ENCODE measurements around the gene TRRAP. TPM values are rescaled to one million over a fixed set of nuclear protein-coding genes. Genes with fewer than 3 reads are reported as not detected.

Gene TRRAP
- total RNA-seq, 1 experiment from 2014 or later = 55.8 TPM

GRCh38 chr7:98908585-98908984, 30.3 kb downstream of the TRRAP start:
- Histone ChIP-seq H4K20me1 (ENCODE audit: insufficient read depth) (no peaks in the 10 kb centered on the region; the same call in 1 of the 2 replicates), H3K27me3 (ENCODE audit: insufficient read depth, low read depth) (no peaks in the 10 kb centered on the region), H3K4me2 (no peak overlapping the region), H3K27ac (no peak overlapping the region), H3F3A (ENCODE audit: insufficient read depth, low read depth) (no peaks in the 10 kb centered on the region), H2AFZ (no peak overlapping the region), H3K4me1 (replicated peaks; ENCODE audit: insufficient read depth) (no peaks in the 10 kb centered on the region), H3K9me2 (ENCODE audit: insufficient read depth) (no peaks in the 10 kb centered on the region), H3K9me3 (ENCODE audit: insufficient read depth, low read depth) (no peaks in the 10 kb centered on the region), H3K79me2 (ENCODE audit: low read depth) (no peaks in the 10 kb centered on the region), H3K4me3 (no peak overlapping the region), H3K36me3 (ENCODE audit: low read depth) (peaks cover 30% of the 10 kb centered on the region)
- ChIA-PET POLR2A (ENCODE audit: unreplicated experiment) (no interaction called here), CTCF (no interaction called here)
- no peak for TF ChIP-seq EZH2 (IDR thresholded peaks at IDR 0.05; ENCODE audit: low read depth)
- TF ChIP-seq, protein P1, sequence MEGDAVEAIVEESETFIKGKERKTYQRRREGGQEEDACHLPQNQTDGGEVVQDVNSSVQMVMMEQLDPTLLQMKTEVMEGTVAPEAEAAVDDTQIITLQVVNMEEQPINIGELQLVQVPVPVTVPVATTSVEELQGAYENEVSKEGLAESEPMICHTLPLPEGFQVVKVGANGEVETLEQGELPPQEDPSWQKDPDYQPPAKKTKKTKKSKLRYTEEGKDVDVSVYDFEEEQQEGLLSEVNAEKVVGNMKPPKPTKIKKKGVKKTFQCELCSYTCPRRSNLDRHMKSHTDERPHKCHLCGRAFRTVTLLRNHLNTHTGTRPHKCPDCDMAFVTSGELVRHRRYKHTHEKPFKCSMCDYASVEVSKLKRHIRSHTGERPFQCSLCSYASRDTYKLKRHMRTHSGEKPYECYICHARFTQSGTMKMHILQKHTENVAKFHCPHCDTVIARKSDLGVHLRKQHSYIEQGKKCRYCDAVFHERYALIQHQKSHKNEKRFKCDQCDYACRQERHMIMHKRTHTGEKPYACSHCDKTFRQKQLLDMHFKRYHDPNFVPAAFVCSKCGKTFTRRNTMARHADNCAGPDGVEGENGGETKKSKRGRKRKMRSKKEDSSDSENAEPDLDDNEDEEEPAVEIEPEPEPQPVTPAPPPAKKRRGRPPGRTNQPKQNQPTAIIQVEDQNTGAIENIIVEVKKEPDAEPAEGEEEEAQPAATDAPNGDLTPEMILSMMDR (conservative IDR thresholded peaks at IDR 0.05) = no peak
- BruUV-seq (replicated peaks) = no TSS peak
- intact Hi-C loops (cut with micrococcal nuclease; ENCODE audit: unreplicated experiment) = no loop called here
- no peak for DNase-seq

DNA sequence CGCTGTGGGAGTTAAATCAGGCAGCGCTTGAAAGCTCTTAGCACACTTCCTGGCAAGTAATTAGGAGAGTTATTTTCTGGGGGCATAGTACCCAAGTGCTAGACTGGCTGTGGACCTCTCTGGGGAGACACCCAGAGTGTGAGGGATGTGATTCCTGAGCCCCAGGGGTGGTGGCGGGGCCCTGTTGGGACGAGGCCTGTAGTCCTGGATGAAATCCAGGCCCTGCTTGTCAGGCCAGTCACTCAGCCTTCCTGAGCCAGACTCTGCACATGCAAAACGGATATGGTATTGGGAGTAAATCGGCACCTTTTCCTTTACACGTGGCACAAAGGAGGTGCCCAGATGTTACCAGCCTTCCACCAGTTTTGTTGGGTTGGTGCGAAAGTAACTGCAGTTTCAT, 31.2 kb downstream of the TRRAP start:
- H3K9me3 ChIP-seq (ENCODE audit: insufficient read depth, low read depth) = no peaks in the 10 kb centered on the region
- intact Hi-C loops (cut with micrococcal nuclease; ENCODE audit: unreplicated experiment) = no loop called here
- POLR2A ChIA-PET (ENCODE audit: unreplicated experiment) = no interaction called here
- H3K79me2 ChIP-seq (ENCODE audit: low read depth) = no peaks in the 10 kb centered on the region
- H3K4me3 ChIP-seq = no peak overlapping the region
- H3K27me3 ChIP-seq (ENCODE audit: insufficient read depth, low read depth) = no peaks in the 10 kb centered on the region
- no TSS peak for BruUV-seq (replicated peaks)
- peaks cover 31% of the 10 kb centered on the region for H3K36me3 ChIP-seq (ENCODE audit: low read depth)
- no peaks in the 10 kb centered on the region; the same call in 1 of the 2 replicates for H4K20me1 ChIP-seq (ENCODE audit: insufficient read depth)
- H3K9me2 ChIP-seq (ENCODE audit: insufficient read depth) = no peaks in the 10 kb centered on the region
- H3K27ac ChIP-seq = no peak overlapping the region
- TF ChIP-seq, protein P1 (conservative IDR thresholded peaks at IDR 0.05) = no peak
- no peak for DNase-seq
- CTCF ChIA-PET = no interaction called here
- H3K4me1 ChIP-seq (replicated peaks; ENCODE audit: insufficient read depth) = no peaks in the 10 kb centered on the region
- H3F3A ChIP-seq (ENCODE audit: insufficient read depth, low read depth) = no peaks in the 10 kb centered on the region
- no peak overlapping the region for H2AFZ ChIP-seq
- H3K4me2 ChIP-seq = no peak overlapping the region

- Histone ChIP-seq H3K79me2 (ENCODE audit: low read depth) (no peaks in the 10 kb centered on the region), H3K27me3 (ENCODE audit: insufficient read depth, low read depth) (no peaks in the 10 kb centered on the region), H3K36me3 (ENCODE audit: low read depth) (peaks cover 26% of the 10 kb centered on the region), H3K9me3 (ENCODE audit: insufficient read depth, low read depth) (no peaks in the 10 kb centered on the region), H3K4me2 (no peak overlapping the region), H3K4me1 (replicated peaks; ENCODE audit: insufficient read depth) (no peaks in the 10 kb centered on the region), H3F3A (ENCODE audit: insufficient read depth, low read depth) (no peaks in the 10 kb centered on the region), H3K4me3 (no peak overlapping the region), H4K20me1 (ENCODE audit: insufficient read depth) (no peaks in the 10 kb centered on the region; the same call in 1 of the 2 replicates), H3K27ac (no peak overlapping the region), H2AFZ (no peak overlapping the region), H3K9me2 (ENCODE audit: insufficient read depth) (no peaks in the 10 kb centered on the region)
- no TSS peak for BruUV-seq (replicated peaks)
- CTCF ChIA-PET = no interaction called here
- POLR2A ChIA-PET (ENCODE audit: unreplicated experiment) = no interaction called here
- no peak for TF ChIP-seq EZH2 (IDR thresholded peaks at IDR 0.05; ENCODE audit: low read depth)
- TF ChIP-seq, protein P1 (conservative IDR thresholded peaks at IDR 0.05) = no peak
- no peak for DNase-seq
- intact Hi-C loops (cut with micrococcal nuclease; ENCODE audit: unreplicated experiment) = no loop called here
Observed at GRCh38 chr7:98910427-98910826, 32.1 kb downstream of the TRRAP start.
